HepG2 (cell line): Measurements from ENCODE around the gene AFF4. TPM values are rescaled to one million over a fixed set of nuclear protein-coding genes. Genes with fewer than 3 reads are reported as not detected.
A peak's percentile ranks its signal among the peaks of the same experiment; 100 is the strongest.

Experiments used
- ATAC-seq: fragments of 200-7000 bp; cut with Tn5 transposase; 3 replicates; pipeline ENCODE4 v1.9.1; 2020; ENCODE audit warnings: mild to moderate bottlenecking, moderate library complexity
- BruUV-seq: library from RNA; stranded (reverse); fragments of 400-500 nt; replicated peaks from 2 replicates; lab custom pipeline; 2021; lab: Mats Ljungman, UMichigan
- CTCF ChIA-PET: fragments of 300-600 bp; formaldehyde crosslinking; extraction: SDS; loops from one replicate; lab custom pipeline; 2021; ENCODE audit warnings: low total read pairs, inconsistent platforms, low intra/inter-chr PET ratio; lab: Yijun Ruan, JAX
- POLR2A ChIA-PET: fragments of 350-600 bp; sonication (Branson Sonifier 250); formaldehyde crosslinking; loops from one replicate; lab custom pipeline; 2020; ENCODE audit warnings: antibody characterized with exemption, inconsistent platforms; lab: Yijun Ruan, JAX
- DNase-seq: peaks from one replicate; pipeline ENCODE4 v3.0.0-alpha.2; 2015; ENCODE audit warnings: low spot score
- FAIRE-seq: peaks from 3 replicates; lab custom pipeline; 2011; peaks lifted over from hg19 to GRCh38; lab: Jason Lieb, UNC
- H2AFZ ChIP-seq: one replicate; pipeline ENCODE4 v1.6.1; 2011; ENCODE audit warnings: low read length, inconsistent platforms
- H3K27ac ChIP-seq: fragments of 300-600 bp; 3 replicates; pipeline ENCODE4 v1.8.0; 2011; ENCODE audit warnings: mixed run types, mild to moderate bottlenecking, mixed read lengths, low read length, inconsistent platforms; ENCODE audit not compliant: insufficient read depth; ENCODE audit errors: extremely low read length
- H3K27me3 ChIP-seq, 2 experiments: fragments of 200-600 bp in 1 of 2; 2 replicates in 1 of 2; 3 replicates in 1 of 2; pipeline versions ENCODE4 v1.6.0 to v1.8.0; 2011; ENCODE audit warnings: low read length in 2 of 2, mild to moderate bottlenecking in 2 of 2, moderate library complexity in 2 of 2, inconsistent platforms in 1 of 2; ENCODE audit not compliant: insufficient read depth in 2 of 2, control insufficient read depth in 1 of 2
- H3K36me3 ChIP-seq, 2 experiments: fragments of 200-600 bp in 1 of 2; replicated peaks in 1 of 2; 2 replicates in 1 of 2; 3 replicates in 1 of 2; pipeline versions ENCODE4 v1.5.1 to v1.8.0; 2011; ENCODE audit warnings: low read length in 2 of 2, inconsistent platforms in 1 of 2; ENCODE audit not compliant: insufficient read depth in 2 of 2, control insufficient read depth in 1 of 2
- H3K4me1 ChIP-seq: 2 replicates; pipeline ENCODE4 v1.5.1; 2012; ENCODE audit warnings: low read length, inconsistent platforms; ENCODE audit not compliant: insufficient read depth
- H3K4me2 ChIP-seq: 2 replicates; pipeline ENCODE4 v1.6.0; 2011; ENCODE audit warnings: low read depth, low read length, inconsistent platforms
- H3K4me3 ChIP-seq, 3 experiments: fragments of 200-600 bp in 1 of 3; sonication (generic), shearing (Covaris generic) in 1 of 3; replicated peaks in 1 of 3; 2 replicates each; pipeline ENCODE4 v1.5.1; 2011 to 2016; ENCODE audit warnings: low read length in 3 of 3, inconsistent platforms in 2 of 3, low read depth in 2 of 3, mild to moderate bottlenecking in 2 of 3, control low read depth in 1 of 3, mixed read lengths in 1 of 3; ENCODE audit not compliant: insufficient read depth in 1 of 3
- H3K79me2 ChIP-seq: one replicate; pipeline ENCODE4 v1.6.1; 2011; ENCODE audit warnings: low read length, inconsistent platforms; ENCODE audit not compliant: insufficient read depth
- H3K9ac ChIP-seq: 2 replicates; pipeline ENCODE4 v1.6.0; 2011; ENCODE audit warnings: mild to moderate bottlenecking, low read depth, low read length, inconsistent platforms; ENCODE audit not compliant: insufficient read depth
- H3K9me3 ChIP-seq: 2 replicates; pipeline ENCODE4 v1.5.1; 2012; ENCODE audit warnings: mild to moderate bottlenecking, low read length
- H4K20me1 ChIP-seq: 2 replicates; pipeline ENCODE4 v1.6.0; 2011; ENCODE audit warnings: inconsistent platforms, mild to moderate bottlenecking, low read length, moderate library complexity; ENCODE audit not compliant: insufficient read depth
- ASH2L ChIP-seq: fragments of 300-600, 200-600 bp; sonication (generic); IDR thresholded peaks from 2 replicates; pipeline ENCODE4 v1.7.0; 2017; ENCODE audit warnings: low read depth, mild to moderate bottlenecking, moderate library complexity, mixed read lengths, low read length; ENCODE audit not compliant: insufficient read length
- ATF5 ChIP-seq: sonication (generic); formaldehyde crosslinking; IDR thresholded peaks from 2 replicates; pipeline ENCODE4 v1.4.0; 2020; ENCODE audit warnings: mild to moderate bottlenecking, low read depth, missing genetic modification reagents
- DMAP1 ChIP-seq: IDR thresholded peaks from 2 replicates; pipeline ENCODE4 v1.6.1; 2016
- HOXA5 ChIP-seq: sonication (generic); formaldehyde crosslinking; IDR thresholded peaks from 2 replicates; pipeline ENCODE4 v1.4.0; 2020; ENCODE audit warnings: missing genetic modification reagents
- LRRFIP1 ChIP-seq: sonication (generic); formaldehyde crosslinking; conservative IDR thresholded peaks from 2 replicates; pipeline ENCODE4 v1.4.0; 2020; ENCODE audit warnings: missing genetic modification reagents
- MNT ChIP-seq: fragments of 450-650 bp; IDR thresholded peaks from 2 replicates; pipeline ENCODE4 v1.6.1; 2016
- MYNN ChIP-seq: sonication (generic); formaldehyde crosslinking; IDR thresholded peaks from 2 replicates; pipeline ENCODE4 v1.4.0; 2020; ENCODE audit warnings: mild to moderate bottlenecking, low read depth, missing genetic modification reagents
- SUZ12 ChIP-seq: fragments of 150-350 bp; IDR thresholded peaks from 2 replicates; pipeline ENCODE4 v1.6.1; 2014; ENCODE audit warnings: low read depth, low read length
- ZNF317 ChIP-seq: sonication (generic); formaldehyde crosslinking; IDR thresholded peaks from 2 replicates; pipeline ENCODE4 v1.5.0; 2020; ENCODE audit warnings: mild to moderate bottlenecking, missing genetic modification reagents
- ZNF441 ChIP-seq: sonication (generic); formaldehyde crosslinking; IDR thresholded peaks from 2 replicates; pipeline ENCODE4 v1.7.0; 2021; ENCODE audit warnings: missing genetic modification reagents, borderline replicate concordance
- ZNF770 ChIP-seq: sonication (generic); formaldehyde crosslinking; IDR thresholded peaks from 2 replicates; pipeline ENCODE4 v1.5.0; 2020; ENCODE audit warnings: mild to moderate bottlenecking, missing genetic modification reagents
- ZNF777 ChIP-seq: sonication (generic); formaldehyde crosslinking; IDR thresholded peaks from 2 replicates; pipeline ENCODE4 v1.4.0; 2020; ENCODE audit warnings: missing genetic modification reagents
- WGBS: methylation state at CpG from one replicate; pipeline ENCODE4 v1.1.6; 2017; ENCODE audit warnings: low lambda C conversion rate; 5-methylcytosine and 5-hydroxymethylcytosine counted together
- in situ Hi-C: cut with HindIII; loops from 2 replicates; pipeline ENCODE4 v1.10.0; 2017; ENCODE audit warnings: low pct_unique_long_range_greater_than_20kb; ENCODE audit not compliant: extremely low pct_ligation_motif_present
- intact Hi-C: fragments of 100-400 bp; cut with micrococcal nuclease; formaldehyde crosslinking; loops from one replicate; pipeline ENCODE4 v1.10.0; 2022; ENCODE audit not compliant: unreplicated experiment
- polyA plus RNA-seq, 8 experiments: library from polyadenylated mRNA; depleted of rRNA in 3 of 8; stranded (reverse) in 7 of 8; unstranded in 1 of 8; fragments of >200 nt; fragmentation: Illumina TruSeq in 4 of 8; extraction: Trizol in 4 of 8; gene quantifications; 2 replicates each; pipeline versions ENCODE4 v1.2.1 to v1.2.3, GENCODE V29; 2011 to 2016; ENCODE audit warnings: low read depth in 4 of 8, missing spikeins in 1 of 8, mixed read lengths in 1 of 8; ENCODE audit not compliant: insufficient read depth in 1 of 8
- total RNA-seq, 5 experiments: library from RNA; depleted of rRNA; stranded (reverse); fragments of >200 nt; fragmentation: Illumina TruSeq; extraction: Trizol; gene quantifications; 2 replicates each; pipeline ENCODE4 v1.2.3, GENCODE V29; 2016; ENCODE audit warnings: low read depth in 1 of 5

Gene AFF4
- total and polyA plus RNA-seq, 2 of the 13 experiments (the other 11 are each of a cell fraction or from before 2014, with no cell fraction given): 22.1 to 25.5 TPM

GRCh38 chr5:132867046-132867451 is 96.4 kb downstream of the AFF4 start (continued):
- TF ChIP-seq DMAP1 (peak; percentile 7; the same call in 1 of the 2 replicates), ASH2L (peak; percentile 5), MYNN (CRISPR knock-in tag) (no peak)

- H4K20me1 ChIP-seq: no peaks in the 10 kb centered on the region
- H3K36me3 ChIP-seq: peaks cover 0 to 25% of the 10 kb centered on the region in 2 experiments; a peak in 3 of 5 replicates
- no peaks in the 10 kb centered on the region; a peak in 1 of 5 replicates for H3K27me3 ChIP-seq
- H3K4me1 ChIP-seq: peaks cover 60% of the 10 kb centered on the region
- intact Hi-C loops (loop anchor here (1.0 kb wide), 2 partner anchors 36 to 59 kb away; partner anchors contain the start of gene SHROOM1), in situ Hi-C loops (no loop called here)
- peak; percentile 97 for ATAC-seq
- H3K79me2 ChIP-seq: peaks cover 16% of the 10 kb centered on the region
- POLR2A ChIA-PET: interaction anchor here (0.7 to 8.7 kb wide), 17 partner anchors 8 to 1103 kb away, joined by 3 to 91 read pairs (median 5); partner anchors contain the start of genes AFF4, HSPA4 and SHROOM1
- H3K9me3 ChIP-seq: no peaks in the 10 kb centered on the region
- peak; percentile 100 for FAIRE-seq
- no TSS peak for BruUV-seq
- WGBS: 1% methylated on average over 32 of the region's 55 CpGs
- H3K27ac ChIP-seq: peak within 1 kb of the TSS; percentile 86
- peak within 1 kb of the TSS; percentile 90 for H3K4me2 ChIP-seq
- H3K4me3 ChIP-seq: peak within 1 kb of the TSS; percentile 74 to 88 (median 87)
- no peak within 1 kb of the TSS for H2AFZ ChIP-seq
- DNase-seq: peak; percentile 100
- CTCF ChIA-PET: interaction anchor here (0.7 to 2.0 kb wide), 3 partner anchors 17 to 59 kb away, joined by 3 to 9 read pairs (median 7); partner anchors contain the start of gene SHROOM1
- H3K9ac ChIP-seq: peak within 1 kb of the TSS; percentile 97
- no peak for TF ChIP-seq MNT
- TF ChIP-seq ZNF777 (CRISPR knock-in tag): peak; percentile 94
- TF ChIP-seq ATF5 (CRISPR knock-in tag): no peak
- 0 out of 2 replicates have a peak, but pooled peaks have one; percentile 42 for TF ChIP-seq HOXA5 (CRISPR knock-in tag)
- peak; percentile 61 for TF ChIP-seq ZNF770 (CRISPR knock-in tag)
- no peak; the same call in 1 of the 2 replicates for TF ChIP-seq LRRFIP1
- 0 out of 2 replicates have a peak, but pooled peaks have one; percentile 23 for TF ChIP-seq ZNF317 (CRISPR knock-in tag)
- TF ChIP-seq SUZ12: no peak
- TF ChIP-seq ZNF441: peak; percentile 83; the same call in 1 of the 2 replicates
These were observed 96.9 kb downstream of the AFF4 start, which contains the start of the genes GDF9 and UQCRQ for GRCh38 chr5:132866342-132867045. GDF9 (minus strand) TSS chr5:132866469; CDS start chr5:132864533, 1,936 bp downstream. UQCRQ (plus strand) TSS chr5:132866642; CDS start chr5:132866882, 240 bp downstream.
